ENCODE measurements around the gene PHF2.

PHF2 gene

DNA sequence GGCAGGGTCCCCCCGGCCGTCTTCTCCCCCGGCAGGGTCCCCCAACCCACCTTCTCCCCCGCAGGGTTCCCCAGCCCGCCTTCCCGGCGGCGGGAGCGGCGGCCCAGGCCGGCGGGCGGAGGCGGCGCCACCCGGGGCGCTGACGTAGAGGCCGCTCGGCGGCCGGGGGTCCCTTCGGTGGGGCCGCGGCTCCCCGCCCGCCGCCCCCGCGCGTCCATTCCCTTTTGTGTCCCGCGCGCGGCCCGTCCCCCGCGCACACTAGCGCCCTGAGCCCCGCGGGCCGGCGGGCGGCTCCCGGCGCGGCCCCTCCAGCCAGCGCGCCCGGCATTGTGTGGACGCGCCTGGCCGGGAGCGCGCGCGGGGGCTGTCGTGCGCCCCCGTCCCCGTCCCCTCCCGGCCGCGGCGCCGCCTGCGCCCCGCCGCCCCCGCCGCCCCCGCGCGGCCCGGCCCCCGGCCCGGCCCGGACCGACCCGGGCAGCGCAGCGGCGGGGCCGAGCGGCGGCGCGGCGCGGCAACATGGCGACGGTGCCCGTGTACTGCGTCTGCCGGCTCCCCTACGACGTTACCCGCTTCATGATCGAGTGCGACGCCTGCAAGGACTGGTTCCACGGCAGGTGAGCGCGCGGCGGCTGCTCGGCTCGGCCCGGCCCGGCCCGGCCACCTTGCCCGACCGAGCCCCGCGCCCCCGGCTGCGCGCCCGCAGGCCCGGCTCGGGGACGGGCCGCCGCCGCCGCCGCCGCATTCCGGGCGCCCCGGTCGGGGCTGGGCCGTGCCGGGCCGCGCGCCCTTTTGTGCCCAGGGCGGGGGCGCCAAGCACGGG lies at the start of gene PHF2:
PHF2 (plus strand) TSS at position 327 of the 820 bp plus-strand sequence; CDS start at position 517, 190 bp downstream.
- no peak for FAIRE-seq

- no peak for FAIRE-seq
Observed at GRCh38 chr9:93531374-93531773, 45.0 kb upstream of the PHF2 start.

DNA sequence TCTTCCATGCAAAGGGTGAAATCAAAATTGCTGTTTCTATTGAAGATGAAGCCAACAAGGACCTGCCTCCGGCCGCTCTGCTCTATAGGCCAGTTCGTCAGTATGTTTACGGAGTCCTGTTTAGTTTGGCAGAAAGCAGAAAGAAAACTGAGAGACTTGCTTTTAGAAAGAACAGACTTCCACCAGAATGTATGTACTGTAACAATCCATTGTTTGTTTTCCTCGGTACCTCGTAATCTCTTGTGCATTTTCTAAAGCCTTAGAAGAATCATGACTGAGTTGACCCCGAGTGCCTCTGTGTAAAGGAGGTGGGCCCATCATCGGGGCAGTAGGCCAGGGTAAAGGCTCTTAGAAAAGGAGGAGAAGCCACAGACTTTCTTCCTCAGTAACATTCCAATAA lies 44.2 kb upstream of the PHF2 start:
- no peak for FAIRE-seq

DNA sequence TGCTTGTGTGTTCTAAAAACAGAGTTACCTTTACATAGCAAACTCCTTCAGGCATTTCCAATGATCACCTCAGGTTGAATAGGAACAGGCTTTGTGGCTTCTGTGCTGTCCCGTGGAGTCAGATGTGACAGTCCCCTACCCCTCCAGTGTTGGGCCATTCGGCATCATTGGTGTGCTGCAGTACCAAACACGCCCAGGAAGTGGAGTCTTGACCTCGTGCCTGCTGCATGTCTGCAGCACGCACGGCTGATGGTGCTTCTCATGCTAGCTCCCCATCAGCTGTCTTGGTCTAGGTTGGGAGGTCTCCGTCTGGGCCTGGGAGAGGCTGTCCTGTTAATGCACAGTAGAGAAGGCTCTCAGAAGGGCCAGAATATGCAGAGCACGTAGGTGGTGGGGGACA lies 42.5 kb upstream of the PHF2 start:
- no peak for FAIRE-seq

DNA sequence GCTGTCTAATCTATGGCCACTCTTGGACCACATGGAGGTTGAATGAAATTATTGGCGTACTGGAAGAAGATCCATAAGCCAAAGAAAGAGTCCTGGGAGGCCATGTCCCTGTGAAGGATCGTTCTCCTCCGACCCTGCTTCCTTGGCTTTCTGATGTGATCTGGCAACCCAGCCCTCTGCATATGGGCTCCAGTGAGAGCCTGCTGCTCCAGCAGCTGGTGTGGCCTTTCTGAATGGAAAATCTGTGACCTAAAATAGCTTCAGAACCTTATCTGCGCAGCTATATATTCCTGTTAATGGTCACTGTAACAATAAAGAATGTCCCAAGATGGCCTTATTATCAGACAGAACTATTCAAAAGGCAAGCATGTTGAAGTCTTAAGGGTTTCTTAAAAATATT lies 40.2 kb upstream of the PHF2 start:
- FAIRE-seq: no peak

- no peak for FAIRE-seq
Observed at GRCh38 chr9:93536874-93537273, 39.5 kb upstream of the PHF2 start.

DNA sequence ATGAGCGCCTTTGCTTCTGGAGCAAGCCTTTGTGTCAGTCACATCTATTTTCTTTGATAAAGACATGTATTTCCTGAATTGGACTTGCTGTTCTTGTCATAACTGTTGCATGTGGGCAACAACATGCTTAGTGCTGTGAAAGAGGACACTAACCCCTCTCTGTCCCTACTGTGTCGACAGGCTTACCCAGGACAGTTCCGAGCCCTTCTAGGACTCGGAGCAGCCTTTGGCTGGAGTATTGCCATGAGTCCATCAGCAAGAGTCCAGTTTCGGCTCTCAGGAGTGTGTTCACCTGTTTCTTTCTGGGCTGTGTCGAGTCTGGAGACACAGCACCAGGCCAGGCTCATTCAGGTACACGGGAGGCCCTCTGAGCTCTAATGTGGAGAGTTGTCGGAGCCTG lies 36.1 kb upstream of the PHF2 start:
- FAIRE-seq: no peak

DNA sequence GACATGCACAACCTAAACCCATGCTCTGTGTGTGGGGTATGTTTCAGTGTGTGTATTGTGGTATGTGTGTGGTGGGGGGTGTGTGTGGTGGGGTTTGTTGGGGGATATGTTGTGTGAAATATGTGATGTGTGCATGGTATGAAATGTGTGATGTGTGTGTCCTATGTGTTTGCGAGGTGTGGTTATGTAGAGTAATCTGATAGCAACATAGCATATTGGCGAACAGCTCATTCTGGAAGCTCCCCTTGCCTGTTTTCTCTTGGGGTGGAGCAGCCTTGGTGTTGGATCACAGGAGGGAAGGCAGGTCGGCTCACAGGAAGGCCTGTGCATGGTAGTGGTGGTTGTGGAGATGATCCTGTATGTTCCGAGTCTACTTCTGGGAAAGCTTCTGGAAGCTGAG lies 35.4 kb upstream of the PHF2 start:
- no peak for FAIRE-seq

GRCh38 chr9:93541581-93542349 lies 34.6 kb upstream of the PHF2 start:
- peak; percentile 33 for FAIRE-seq

- FAIRE-seq: no peak
Observed at GRCh38 chr9:93543117-93543516, 33.3 kb upstream of the PHF2 start.

GRCh38 chr9:93546356-93546755 lies 30.0 kb upstream of the PHF2 start:
- no peak for FAIRE-seq

- no peak for FAIRE-seq
Observed at GRCh38 chr9:93549611-93550010, 26.8 kb upstream of the PHF2 start.

DNA sequence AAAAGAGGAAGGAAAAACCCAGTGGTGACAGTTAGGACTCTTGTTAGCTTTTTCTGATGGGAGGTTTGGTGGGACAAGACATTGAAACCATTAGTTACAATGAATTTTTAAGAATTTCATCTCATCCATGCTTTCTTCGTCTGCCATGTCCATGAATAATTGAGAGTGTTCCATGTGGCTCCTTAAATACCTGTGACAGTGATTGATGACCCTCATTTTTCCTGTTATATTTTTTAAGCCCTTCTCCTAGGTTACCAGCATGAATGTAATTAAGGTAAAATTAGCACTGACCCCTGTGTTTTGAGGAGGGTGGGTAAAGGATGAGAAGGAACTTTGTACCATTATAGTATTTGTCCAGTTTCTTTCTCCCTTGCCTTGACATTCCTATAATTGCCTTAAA lies 23.5 kb upstream of the PHF2 start:
- no peak for FAIRE-seq

GRCh38 chr9:93555370-93555769 lies 21.0 kb upstream of the PHF2 start:
- no peak for FAIRE-seq

DNA sequence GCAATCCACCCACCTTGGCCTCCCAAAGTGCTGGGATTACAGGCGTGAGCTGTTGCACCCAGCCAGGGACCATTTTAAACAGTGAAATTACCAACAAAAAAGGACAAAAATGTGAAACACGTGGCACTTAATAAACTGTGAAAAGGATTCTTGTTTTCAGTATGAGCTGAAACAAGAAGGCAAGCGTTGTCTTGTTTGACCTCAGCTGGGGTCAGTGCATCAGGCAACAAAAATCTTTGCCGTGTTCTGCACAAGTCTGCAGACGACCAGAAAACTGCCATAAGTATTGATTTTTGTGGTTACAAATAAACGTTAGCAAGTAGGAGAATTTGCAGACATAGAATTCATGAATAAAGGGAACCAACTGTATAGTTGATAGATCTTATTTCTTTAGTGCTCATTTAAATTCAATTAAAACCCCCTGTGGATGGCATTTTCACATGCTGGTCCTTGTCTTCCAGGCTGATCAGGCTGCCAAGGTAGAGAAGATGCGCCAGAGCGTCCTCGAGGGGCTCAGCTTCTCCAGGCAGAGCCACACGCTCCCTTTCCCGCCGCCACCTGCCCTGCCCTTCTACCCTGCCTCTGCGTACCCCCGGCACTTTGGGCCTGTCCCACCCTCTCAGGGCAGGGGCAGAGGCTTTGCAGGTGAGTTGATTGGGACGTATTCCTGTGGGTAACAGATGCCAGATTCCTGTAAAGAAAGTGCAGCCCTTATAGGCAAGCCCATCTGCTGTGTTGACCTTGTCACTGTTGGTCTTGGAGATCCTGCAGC lies 18.8 kb upstream of the PHF2 start:
- no peak for FAIRE-seq

DNA sequence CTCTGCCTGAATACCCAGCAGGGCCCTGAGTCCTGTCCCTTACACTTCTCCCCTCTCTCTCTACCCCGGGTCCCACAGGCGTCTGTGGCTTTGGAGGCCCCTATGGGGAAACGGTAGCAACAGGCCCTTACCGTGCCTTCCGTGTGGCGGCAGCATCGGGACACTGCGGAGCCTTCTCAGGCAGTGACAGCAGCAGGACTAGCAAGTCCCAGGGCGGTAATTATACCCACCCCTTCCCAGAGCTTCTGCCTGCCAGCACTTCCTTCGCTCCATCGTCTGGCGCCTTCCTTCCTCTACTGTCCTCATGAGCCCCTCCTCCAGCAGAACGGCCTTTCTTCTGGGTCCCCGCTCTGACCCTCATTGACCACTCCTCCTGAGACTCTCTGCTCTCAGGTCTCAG lies 17.9 kb upstream of the PHF2 start:
- no peak for FAIRE-seq

DNA sequence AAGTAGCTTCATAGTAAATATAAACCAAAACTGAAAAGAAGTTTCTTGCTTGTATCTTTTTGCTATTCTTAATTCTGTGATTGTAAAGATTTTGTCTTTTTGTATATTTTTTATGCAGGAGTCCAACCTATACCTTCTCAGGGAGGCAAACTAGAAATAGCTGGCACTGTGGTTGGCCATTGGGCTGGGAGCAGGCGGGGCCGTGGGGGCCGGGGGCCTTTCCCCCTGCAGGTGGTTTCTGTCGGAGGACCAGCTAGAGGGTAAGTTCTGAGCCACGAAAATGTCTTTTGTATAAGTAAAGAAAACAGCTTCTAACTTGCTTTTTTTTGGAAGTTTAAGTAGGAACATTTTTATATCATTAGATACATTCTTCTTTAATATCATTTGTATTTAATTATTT lies 15.4 kb upstream of the PHF2 start:
- no peak for FAIRE-seq

GRCh38 chr9:93562157-93562556 lies 14.2 kb upstream of the PHF2 start:
- no peak for FAIRE-seq

- no peak for FAIRE-seq
Observed at GRCh38 chr9:93565089-93565488, 11.3 kb upstream of the PHF2 start.

- FAIRE-seq: no peak
Observed at GRCh38 chr9:93566408-93567270, 9.7 kb upstream of the PHF2 start.

GRCh38 chr9:93567271-93567959 lies 9.0 kb upstream of the PHF2 start:
- no peak for FAIRE-seq

- FAIRE-seq: no peak
Observed at GRCh38 chr9:93568169-93568568, 8.2 kb upstream of the PHF2 start.

Measured in islet of Langerhans (tissue), 1 donor.